Lung microvascular endothelial cell (primary cell): ENCODE measurements around the gene PSME3IP1. TPM values are rescaled to one million over a fixed set of nuclear protein-coding genes. Genes with fewer than 3 reads are reported as not detected.
A peak's percentile ranks its signal among the peaks of the same experiment; 100 is the strongest.
"Not testable (repeated sequence)": the region's sequence is repeated elsewhere in the genome, so short reads cannot be mapped to it uniquely, and the experiment has no call there.

Experiments
- DNase-seq, 2 donors: peaks; one replicate each; pipeline versions ENCODE4 v3.0.0 to v3.0.0-alpha.2; 2010; ENCODE audit warnings: low read depth in 2 of 2
- total RNA-seq: library from RNA; depleted of rRNA; stranded (reverse); fragments of >200 nt; gene quantifications from 2 replicates; pipeline ENCODE4 v1.2.1, GENCODE V29; 2014

The PSME3IP1 gene, protein sequence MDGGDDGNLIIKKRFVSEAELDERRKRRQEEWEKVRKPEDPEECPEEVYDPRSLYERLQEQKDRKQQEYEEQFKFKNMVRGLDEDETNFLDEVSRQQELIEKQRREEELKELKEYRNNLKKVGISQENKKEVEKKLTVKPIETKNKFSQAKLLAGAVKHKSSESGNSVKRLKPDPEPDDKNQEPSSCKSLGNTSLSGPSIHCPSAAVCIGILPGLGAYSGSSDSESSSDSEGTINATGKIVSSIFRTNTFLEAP
- 45.5 and 47.2 TPM in 2 replicates for total RNA-seq

DNA sequence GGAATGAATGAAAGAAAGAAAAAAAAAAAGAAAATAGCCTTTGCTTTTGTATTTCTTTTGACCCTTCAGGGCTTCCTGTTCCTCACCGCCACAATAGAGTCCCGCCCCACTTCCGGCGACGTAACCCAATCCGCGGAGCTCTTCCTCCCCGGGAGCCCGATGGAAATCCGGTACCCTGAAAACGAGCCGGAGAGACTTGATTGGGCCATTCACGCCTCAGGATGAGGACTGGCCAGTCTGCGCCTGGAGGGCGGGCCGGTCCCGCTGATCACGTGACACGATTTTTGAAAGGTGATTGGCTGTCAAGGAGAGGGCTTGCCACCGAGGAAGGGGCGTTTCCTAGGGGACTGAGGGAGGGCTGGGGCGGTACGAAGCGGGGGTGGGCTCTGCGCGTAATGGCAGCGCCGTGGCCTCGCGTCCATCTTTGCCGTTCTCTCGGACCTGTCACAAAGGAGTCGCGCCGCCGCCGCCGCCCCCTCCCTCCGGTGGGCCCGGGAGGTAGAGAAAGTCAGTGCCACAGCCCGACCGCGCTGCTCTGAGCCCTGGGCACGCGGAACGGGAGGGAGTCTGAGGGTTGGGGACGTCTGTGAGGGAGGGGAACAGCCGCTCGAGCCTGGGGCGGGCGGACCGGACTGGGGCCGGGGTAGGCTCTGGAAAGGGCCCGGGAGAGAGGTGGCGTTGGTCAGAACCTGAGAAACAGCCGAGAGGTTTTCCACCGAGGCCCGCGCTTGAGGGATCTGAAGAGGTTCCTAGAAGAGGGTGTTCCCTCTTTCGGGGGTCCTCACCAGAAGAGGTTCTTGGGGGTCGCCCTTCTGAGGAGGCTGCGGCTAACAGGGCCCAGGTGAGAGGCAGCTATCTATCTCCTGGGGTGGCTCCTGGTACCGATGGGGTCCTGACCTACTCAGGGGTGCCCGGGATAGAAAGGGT, at the start of gene PSME3IP1, which contains the start of gene RSPRY1:
TSS of gene PSME3IP1 (minus strand) at position 95 of the 927 bp plus-strand sequence. CDS start 12,185 bp downstream, outside the sequence.
TSS of gene RSPRY1 (plus strand) at position 385 of the 927 bp plus-strand sequence. CDS start 18,330 bp downstream, outside the sequence.
- DNase-seq: peak; percentile 100

DNA sequence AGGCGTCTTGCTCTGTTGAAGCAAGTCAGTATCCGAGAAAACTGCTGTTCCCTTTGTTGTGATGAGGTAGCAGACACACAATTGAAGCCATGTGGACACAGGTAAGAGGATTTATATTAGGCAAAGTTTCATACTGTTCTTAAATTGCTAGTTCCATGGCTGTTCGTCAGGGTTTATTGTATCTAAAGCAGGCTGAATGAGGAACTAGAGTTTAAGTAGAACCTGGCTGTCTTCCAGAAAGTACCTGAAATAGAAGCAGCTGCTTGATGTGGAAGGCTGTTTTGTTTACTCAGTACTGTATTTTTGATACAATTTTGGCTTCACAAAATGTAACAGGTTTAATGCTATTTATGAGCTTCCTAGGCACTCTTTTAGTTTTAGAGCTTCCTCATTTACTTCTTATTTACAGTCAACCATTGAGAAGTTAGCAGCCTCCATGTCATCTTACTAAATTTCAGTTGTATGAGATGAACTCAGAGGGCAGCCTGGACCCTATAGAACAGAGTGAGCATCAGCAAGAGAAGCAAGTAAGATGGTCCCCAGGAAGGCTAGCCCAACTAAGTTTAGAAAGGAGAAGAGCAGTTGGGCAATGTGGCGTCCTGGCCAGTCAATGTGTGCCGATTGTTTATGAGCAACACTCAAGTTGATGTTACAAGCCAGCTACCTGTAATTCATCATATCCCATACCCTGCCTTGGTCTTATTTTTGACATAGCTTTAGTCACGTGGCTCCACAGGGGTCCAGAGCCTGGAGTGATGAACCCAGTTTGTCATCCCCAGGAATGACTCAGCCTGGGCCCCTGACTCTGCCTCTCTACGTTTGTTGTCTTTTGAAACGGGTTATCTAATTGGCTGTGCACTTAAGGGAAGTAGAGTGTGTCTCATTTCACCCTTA, 49.5 kb upstream of the PSME3IP1 start:
- peak in 1 of 2 donors; percentile 53 for DNase-seq

DNA sequence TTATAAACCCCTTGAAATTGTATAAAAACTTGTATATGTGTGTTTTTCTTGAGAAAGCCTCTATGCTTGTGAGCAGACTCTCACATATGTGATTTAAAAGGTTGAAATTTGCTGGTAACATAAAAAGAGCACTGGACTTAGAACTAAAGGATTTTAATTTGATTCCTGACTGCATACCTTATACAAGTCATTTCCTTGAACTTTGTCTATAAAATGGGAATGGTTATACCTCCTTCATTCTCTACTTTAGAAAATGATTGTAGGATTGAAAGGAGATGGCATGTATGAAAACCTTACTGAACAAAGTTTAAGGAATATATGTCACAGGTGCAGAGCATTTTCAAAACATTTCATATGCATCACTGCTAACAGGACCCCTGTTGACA, 48.9 kb upstream of the PSME3IP1 start:
- no peak for DNase-seq

DNA sequence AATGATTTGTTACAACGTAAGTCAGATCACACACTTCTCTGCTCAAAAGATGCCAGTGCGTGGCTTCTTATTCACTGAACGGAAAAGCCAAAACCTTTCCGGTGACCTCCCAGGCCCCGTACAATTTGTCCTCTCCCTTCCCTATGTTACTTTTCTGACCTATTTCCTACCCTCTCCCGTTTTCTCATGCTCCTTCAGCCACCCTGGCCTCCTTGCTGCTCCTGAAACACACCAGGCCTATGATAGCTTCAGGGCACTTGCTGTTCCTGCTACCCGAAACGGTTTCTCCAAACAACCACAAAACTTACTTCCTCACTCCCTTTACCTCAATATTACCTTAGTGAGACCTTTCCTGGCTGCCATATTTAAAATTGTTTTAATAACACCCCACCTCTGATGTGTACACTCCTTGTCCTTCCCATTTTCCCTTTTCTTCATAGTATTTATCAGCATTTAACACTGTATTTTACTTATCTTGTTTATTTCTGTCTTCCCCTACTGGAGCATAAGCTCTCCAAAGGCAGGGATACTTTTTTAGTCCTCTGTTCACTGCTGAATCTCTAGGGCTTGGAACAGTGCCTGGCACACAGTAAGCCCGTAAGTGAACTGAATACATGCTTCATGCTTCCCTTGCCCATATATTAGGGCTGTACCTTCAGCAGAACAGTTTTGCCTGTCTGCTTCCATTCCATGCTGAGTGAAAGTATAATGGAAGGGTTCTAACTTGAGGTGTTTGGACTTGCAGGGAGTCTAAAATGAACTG, 48.3 kb upstream of the PSME3IP1 start:
- DNase-seq: no peak

DNA sequence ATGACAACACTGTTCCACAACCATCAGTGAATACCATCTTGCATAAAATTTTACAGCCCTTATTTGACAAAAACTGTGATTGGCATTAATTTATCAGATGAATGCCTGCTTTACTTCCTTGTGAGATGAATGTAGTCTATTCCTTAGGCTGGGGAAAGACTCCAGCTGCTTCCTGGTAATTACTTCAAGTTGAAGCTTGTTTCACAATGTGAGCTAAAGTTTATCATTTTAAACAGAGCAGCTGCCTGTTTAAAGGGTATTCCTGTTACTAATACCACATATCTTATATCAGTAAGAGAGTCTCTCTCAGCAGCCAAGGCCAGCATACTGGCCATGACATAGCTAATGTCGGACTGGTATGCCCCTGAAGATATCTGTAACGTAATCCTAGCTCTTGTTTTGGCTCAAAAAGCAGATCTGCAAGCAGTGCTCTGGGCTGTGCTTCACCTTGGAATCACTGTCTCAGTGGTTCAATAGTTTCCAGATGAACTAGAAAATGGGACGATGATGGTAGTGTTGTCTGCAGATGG, 46.0 kb upstream of the PSME3IP1 start:
- DNase-seq: no peak

DNA sequence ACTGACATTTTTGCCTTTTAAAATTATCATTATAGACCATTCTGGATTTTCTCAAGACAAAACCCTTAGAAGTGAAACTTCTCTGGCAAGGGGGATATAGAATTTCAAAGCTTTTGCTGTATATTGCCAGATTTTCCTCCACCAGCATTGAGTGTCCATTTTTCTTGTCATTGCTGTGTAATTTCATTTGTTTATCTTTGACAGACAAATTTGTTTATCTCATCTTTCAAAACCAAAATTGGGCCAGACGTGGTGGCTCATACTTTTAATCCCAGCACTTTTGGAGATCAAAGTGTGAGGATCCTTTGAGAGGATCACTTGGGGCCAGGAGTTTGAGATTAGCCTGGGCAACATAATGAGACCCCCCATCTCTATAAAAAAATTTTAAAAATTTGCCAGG, 43.2 kb upstream of the PSME3IP1 start:
- DNase-seq: no peak

DNA sequence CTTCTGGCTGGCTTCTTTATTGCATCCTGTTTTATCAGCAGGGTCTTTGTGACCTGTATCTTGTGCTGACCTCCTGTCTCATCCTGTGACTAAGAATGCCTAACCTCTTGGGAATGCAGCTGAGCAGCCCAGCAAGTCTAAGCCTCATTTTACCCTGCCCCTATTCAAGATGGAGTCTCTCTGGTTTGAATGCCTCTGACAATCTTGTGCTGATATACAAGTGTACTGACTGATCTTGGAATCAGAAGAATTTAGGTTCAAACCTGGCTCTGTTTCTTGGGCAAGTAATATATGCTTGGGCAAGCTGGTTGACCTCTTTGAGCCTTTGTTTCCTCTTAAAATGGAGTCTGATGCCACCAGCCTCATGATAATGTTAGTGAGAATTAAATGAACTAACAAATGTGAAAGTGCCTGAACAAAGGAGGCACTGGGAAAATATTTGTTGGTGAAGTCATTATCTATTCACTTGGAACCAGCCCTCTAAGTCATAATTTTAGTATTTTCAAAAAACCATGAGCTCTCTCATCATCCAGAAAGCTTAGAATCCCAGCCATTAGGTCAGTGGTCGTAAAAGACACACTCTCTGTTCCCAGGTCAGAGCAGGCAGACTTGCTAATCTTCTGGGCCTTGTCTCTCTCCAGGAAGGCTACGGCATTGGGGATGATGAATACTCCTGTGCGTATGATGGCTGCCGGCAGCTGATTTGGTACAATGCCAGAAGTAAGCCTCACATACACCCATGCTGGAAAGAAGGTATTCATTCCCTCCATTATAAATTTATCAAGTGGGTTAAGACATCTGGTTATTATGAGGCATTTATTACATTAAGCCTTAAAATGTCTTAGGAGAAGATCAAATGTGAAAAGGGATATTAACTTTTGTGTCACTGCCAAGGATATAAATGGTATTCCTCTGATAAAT, 41.1 kb upstream of the PSME3IP1 start:
- peak in 1 of 2 donors; percentile 33 for DNase-seq

DNA sequence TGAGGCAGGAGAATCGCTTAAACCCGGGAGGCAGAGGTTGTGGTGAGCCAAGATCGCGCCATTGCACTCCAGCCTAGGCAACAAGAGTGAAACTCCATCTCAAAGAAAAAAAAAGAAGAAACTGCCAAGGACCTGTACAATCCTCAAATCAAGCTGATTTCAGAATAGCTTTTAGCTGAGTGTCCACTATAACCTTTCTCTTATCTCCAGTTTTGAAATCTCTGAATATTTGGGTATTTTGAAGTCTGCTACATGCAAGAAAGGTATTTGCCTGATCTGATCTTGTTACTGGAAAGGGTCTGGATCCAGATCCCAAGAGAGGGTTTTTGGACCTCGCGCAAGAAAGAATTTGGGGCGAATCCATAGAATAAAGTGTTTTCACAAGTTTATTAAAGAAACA, 40.1 kb upstream of the PSME3IP1 start:
- DNase-seq: no peak

DNA sequence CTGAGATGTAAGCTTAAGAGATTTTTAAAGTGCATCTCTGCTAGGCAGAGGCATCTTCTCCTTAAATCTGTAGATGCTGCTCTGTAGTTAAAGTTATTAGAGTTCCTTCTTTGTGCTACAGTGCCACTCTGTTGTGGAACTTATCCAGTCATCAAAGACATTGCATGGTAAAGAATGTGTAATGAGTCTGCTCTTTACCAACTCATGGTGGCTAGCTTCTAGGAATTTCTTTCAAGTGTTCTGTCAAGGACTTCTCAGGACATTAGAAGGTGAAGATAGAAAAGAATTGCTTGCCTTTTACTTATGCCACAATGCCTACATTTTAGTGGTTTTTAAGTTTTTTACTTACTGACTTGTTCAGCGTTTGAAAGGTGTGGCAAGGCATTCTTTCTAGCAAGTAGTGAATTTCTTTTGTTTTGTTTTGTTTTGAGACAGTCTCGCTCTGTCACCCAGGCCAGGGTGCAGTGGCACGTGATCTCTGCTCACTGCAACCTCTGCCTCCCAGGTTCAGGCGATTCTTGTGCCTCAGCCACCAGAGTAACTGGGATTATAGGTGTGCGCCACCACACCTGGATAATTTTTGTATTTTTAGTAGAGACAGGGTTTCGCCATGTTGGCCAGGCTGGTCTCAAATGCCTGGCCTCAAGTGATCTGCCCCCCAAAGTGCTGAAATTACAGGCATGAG, 39.0 kb upstream of the PSME3IP1 start:
- no peak for DNase-seq

DNA sequence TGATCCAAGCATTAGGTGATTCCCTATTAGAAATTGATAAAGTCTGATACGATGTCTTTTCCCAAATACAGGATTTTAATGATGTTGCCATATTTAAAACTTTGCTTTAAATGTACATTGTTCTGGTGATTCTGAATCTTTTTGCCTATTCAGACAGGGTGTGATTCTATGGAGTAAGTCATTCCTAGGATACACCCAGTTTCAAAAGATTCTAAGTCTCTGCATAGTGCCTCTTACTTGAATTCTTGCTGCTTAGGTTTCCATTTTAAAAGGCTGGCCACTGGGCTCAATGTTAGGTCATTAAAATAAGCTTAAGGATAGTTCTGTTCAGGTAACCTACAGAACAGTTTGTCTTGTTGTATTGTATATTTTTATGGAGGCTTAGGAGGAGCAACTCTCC, 37.2 kb upstream of the PSME3IP1 start:
- DNase-seq: no peak

DNA sequence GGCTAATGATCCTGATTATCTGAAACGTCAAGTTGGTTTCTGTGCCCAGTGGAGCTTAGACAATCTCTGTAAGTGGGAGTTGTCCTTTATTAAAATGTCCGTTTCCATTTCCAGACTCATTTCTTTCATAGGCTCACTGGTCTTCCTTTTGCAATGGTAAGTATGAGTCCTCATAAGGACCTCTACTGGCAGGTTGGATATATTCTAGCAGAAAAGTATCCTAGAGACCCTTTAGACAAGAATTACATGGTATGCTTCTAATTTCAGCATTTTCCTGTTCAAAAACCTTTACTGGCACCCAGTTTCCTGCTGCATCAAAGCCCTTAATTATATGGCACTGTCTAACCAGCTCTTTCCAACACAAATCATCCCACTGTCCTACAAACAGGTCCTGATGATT, 31.1 kb upstream of the PSME3IP1 start:
- no peak for DNase-seq

DNA sequence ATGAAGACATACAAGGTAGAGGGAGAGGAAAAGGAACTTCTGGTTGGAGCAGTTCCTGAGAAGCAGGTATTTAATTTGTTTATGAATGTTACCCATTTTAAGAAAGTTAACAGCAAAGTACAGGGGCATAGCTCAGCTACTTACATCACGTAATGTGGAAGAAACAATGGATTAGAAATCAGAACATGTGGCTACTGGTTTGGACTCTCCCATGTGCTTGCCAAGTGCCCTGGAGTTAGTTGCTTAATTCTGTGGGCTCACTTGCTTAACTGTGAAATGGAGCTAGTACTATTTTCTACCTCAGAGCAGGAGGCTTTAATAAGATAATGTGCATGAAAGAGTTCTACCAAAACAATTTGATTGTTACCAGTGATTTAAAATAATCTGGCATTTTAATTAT, 27.6 kb upstream of the PSME3IP1 start:
- DNase-seq: no peak

DNA sequence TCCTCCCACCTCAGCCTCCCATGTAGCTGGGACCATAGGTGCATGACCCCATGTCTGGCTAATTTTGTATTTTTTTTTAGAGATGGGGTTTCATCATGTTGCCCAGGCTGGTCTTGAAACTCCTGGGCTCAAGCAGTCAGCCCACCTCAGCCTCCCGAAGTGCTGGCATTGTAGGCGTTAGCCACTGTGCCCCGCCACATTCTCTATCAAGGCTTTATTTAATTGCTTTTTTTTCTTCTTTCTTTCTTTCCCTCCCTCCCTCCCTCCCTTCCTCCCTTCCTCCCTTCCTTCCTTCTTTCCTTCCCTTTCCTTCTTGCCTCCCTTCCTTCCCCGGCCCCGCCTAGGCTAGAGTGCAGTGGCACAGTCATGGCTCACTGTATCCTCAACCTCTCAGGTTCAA, 23.9 kb upstream of the PSME3IP1 start:
- DNase-seq: no peak

DNA sequence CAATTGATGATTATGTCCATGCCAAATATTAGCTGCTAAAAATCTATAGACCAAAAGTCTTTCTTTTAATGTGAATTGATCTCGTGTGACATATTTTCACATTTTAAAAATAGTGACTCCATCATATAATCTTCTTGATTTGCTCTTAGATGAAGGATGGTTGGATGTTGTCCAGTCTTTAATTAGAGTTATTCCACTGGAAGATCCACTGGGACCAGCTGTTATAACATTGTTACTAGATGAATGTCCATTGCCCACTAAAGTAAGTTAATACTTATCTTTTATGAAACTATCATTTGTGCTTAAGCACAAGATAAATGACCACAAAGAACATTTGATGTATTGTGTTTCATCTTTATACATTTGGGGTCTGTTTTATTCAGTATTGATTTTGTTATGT, 23.1 kb upstream of the PSME3IP1 start:
- DNase-seq: no peak

DNA sequence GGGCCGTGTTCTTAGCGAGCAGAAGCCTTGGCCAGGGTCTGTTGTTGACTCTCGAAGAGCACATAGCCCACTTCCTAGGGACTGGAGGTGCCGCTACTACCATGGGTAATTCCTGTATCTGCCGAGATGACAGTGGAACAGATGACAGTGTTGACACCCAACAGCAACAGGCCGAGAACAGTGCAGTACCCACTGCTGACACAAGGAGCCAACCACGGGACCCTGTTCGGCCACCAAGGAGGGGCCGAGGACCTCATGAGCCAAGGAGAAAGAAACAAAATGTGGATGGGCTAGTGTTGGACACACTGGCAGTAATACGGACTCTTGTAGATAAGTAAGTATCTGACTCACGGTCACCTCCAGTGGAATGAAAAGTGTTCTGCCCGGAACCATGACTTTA, 18.8 kb upstream of the PSME3IP1 start:
- no peak for DNase-seq

DNA sequence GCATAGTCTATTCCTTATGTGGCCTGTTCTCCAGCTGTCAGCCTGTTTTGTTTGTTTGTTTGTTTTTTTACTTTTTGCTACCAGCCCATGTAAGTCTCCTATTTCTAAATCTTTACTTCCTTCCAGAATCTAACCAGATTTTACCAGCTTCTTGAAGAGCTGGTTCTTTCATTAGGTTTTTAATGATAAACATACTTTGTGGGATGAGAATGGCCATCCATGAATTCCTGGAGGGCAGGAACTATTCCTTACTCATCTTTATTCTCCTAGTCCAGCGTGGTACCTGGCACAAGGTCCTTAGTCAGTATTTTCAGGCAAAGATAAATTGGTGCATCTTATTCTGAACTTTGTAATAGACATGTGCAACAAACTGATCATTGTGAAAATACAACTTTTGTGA, 17.6 kb upstream of the PSME3IP1 start:
- no peak for DNase-seq

DNA sequence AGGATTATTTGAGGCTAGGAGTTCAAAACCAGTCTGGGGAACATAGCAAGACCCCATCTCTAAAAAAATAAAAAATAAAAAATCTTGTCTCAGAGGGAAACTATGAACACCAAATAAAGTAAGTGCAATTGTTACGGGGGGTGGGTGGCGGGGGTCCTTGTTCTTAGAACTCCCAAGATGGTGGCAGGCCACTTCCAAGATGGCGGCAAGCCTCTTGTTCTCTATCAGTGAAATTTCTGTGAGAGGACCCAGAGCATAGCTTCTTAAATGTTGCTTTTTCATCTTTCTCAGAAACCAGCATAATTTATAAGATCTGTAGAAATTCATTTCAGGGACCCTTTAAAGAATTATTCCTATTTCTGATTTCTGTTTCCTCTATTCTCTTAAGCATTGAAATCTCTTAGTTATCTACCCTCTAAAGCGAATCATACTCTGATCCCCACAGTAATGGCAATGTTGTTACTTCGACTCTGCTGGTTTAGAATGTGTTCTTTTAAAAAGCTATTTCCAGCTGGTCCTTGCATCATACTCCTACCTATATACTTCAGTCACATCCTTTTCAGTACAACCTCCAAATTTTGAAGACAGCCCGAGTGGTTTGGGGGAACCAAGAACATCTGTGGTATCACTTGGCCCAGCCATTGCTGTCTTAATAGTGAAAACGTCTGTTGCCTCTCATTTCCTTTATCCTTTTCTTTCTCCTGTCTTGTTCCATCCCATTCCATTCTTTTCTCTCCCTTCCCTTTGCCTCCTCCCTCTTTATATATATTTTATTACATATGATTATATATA, 16.5 kb upstream of the PSME3IP1 start:
- no peak for DNase-seq

DNA sequence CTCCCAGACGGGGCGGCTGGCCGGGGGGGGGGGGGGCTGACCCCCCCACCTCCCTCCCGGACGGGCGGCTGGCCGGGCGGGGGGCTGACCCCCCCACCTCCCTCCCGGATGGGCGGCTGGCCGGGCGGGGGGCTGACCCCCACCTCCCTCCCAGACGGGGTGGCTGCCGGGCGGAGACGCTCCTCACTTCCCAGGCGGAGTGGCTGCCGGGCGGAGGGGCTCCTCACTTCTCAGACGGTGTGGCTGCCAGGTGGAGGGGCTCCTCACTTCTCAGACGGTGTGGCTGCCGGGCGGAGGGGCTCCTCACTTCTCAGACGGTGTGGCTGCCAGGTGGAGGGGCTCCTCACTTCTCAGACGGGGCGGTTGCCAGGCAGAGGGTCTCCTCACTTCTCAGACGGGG, 15.1 kb upstream of the PSME3IP1 start:
- DNase-seq: not testable (repeated sequence)
